Cardiac fibroblast (primary cell): Measurements from ENCODE around the gene L3MBTL3.

ENCODE experiments used
- DNase-seq, 2 donors: peaks; one replicate each; pipeline versions ENCODE4 v3.0.0 to v3.0.0-alpha.2; 2010; ENCODE audit warnings: low read depth in 2 of 2
- H3K4me3 ChIP-seq, 2 donors: replicated peaks in 1 of 2; 1 replicate in 1 of 2; 2 replicates in 1 of 2; pipeline ENCODE4 v1.5.1; 2011; ENCODE audit warnings: low read depth in 2 of 2, low read length in 2 of 2, mild to moderate bottlenecking in 2 of 2, moderate library complexity in 1 of 2
- CTCF ChIP-seq: IDR thresholded peaks from one replicate; pipeline ENCODE4 v1.5.1; 2011; ENCODE audit warnings: low read depth, mild to moderate bottlenecking, low read length, inconsistent platforms

Gene L3MBTL3

GRCh38 chr6:130189531-130190397 lies 171.4 kb downstream of the L3MBTL3 start:
- DNase-seq: no peak
- TF ChIP-seq CTCF: no peak
- H3K4me3 ChIP-seq: no peak overlapping the region
